PC-3 (cell line): ENCODE results near the gene NDC1.

Source experiments
- CTCF ChIP-seq: fragments of 300-600 bp; sonication (generic); conservative IDR thresholded peaks from 2 replicates; pipeline ENCODE4 v1.5.1; 2017; ENCODE audit warnings: antibody characterized with exemption, low read depth, mild to moderate bottlenecking, low read length
- EZH2 ChIP-seq: fragments of 300-600 bp; sonication (generic); IDR thresholded peaks from one replicate; pipeline ENCODE4 v1.6.1; 2017; ENCODE audit warnings: antibody characterized with exemption, mild to moderate bottlenecking, low read length; ENCODE audit not compliant: unreplicated experiment
- EZH2phosphoT487 ChIP-seq: fragments of 300-600 bp; sonication (generic); IDR thresholded peaks from 2 replicates; pipeline ENCODE4 v1.6.1; 2018; ENCODE audit warnings: mild to moderate bottlenecking, antibody characterized with exemption, low read length, borderline replicate concordance

- TF ChIP-seq EZH2phosphoT487 (no peak), CTCF (no peak), EZH2 (no peak)
These were observed 116.1 kb downstream of the NDC1 start for GRCh38 chr1:53722025-53722424.
